GM23338 (cell line): ENCODE data around the gene ZNF865. TPM values are rescaled to one million over a fixed set of nuclear protein-coding genes. Genes with fewer than 3 reads are reported as not detected.

ENCODE experiments used
- ATAC-seq: fragments of 200-7000 bp; cut with Tn5 transposase; 3 replicates; pipeline ENCODE4 v1.9.1; 2020
- DNase-seq: peaks from one replicate; pipeline ENCODE4 v3.0.0-alpha.2; 2015; ENCODE audit warnings: low spot score
- H2AFZ ChIP-seq: fragments of 200-600 bp; sonication (generic); 2 replicates; pipeline ENCODE4 v1.8.0; 2016; ENCODE audit warnings: antibody characterized with exemption, mild to moderate bottlenecking, moderate library complexity
- H3F3A ChIP-seq: fragments of 200-600 bp; sonication (generic); replicated peaks from 2 replicates; pipeline ENCODE4 v1.8.0; 2017; ENCODE audit warnings: antibody characterized with exemption, mixed run types, low read depth
- H3K27ac ChIP-seq: fragments of 200-600 bp; sonication (generic); 2 replicates; pipeline ENCODE4 v1.6.1; 2016; ENCODE audit warnings: low read depth
- H3K27me3 ChIP-seq: fragments of 200-600 bp; sonication (generic); 2 replicates; pipeline ENCODE4 v1.8.0; 2016; ENCODE audit warnings: mild to moderate bottlenecking, mixed run types, moderate library complexity; ENCODE audit not compliant: insufficient read depth
- H3K36me3 ChIP-seq: fragments of 200-600 bp; sonication (generic); 2 replicates; pipeline ENCODE4 v1.8.0; 2016; ENCODE audit warnings: mild to moderate bottlenecking; ENCODE audit not compliant: insufficient read depth
- H3K4me1 ChIP-seq: fragments of 200-600 bp; sonication (generic); 2 replicates; pipeline ENCODE4 v1.8.0; 2016; ENCODE audit warnings: mild to moderate bottlenecking, moderate library complexity; ENCODE audit not compliant: insufficient read depth
- H3K4me2 ChIP-seq: fragments of 200-600 bp; sonication (generic); 2 replicates; pipeline ENCODE4 v1.7.1; 2017; ENCODE audit warnings: mixed run types
- H3K4me3 ChIP-seq: fragments of 200-600 bp; sonication (generic); 2 replicates; pipeline ENCODE4 v1.6.1; 2016; ENCODE audit warnings: mixed run types
- H3K79me2 ChIP-seq: fragments of 200-600 bp; sonication (generic); replicated peaks from 2 replicates; pipeline ENCODE4 v1.8.0; 2017; ENCODE audit warnings: mild to moderate bottlenecking; ENCODE audit not compliant: insufficient read depth
- H3K9me2 ChIP-seq: fragments of 200-600 bp; sonication (generic); 2 replicates; pipeline ENCODE4 v1.8.0; 2017; ENCODE audit not compliant: insufficient read depth
- H4K20me1 ChIP-seq: fragments of 200-600 bp; sonication (generic); replicated peaks from 2 replicates; pipeline ENCODE4 v1.8.0; 2017; ENCODE audit warnings: mild to moderate bottlenecking; ENCODE audit not compliant: insufficient read depth
- H3K27ac Mint-ChIP-seq: 2 replicates; pipeline ENCODE4 v1.8.0; 2020; ENCODE audit warnings: inconsistent platforms, mild to moderate bottlenecking, moderate library complexity, mixed read lengths
- H3K27me3 Mint-ChIP-seq: 3 replicates; pipeline ENCODE4 v1.8.0; 2022; ENCODE audit warnings: low read depth, mild to moderate bottlenecking, moderate library complexity, mixed read lengths, inconsistent platforms; ENCODE audit not compliant: insufficient read depth, poor library complexity
- H3K36me3 Mint-ChIP-seq: 3 replicates; pipeline ENCODE4 v1.8.0; 2021; ENCODE audit warnings: low read depth, mild to moderate bottlenecking, inconsistent platforms, moderate library complexity, mixed read lengths
- H3K4me1 Mint-ChIP-seq: 3 replicates; pipeline ENCODE4 v1.8.0; 2020; ENCODE audit warnings: mild to moderate bottlenecking, inconsistent platforms, mixed read lengths
- H3K4me3 Mint-ChIP-seq: 3 replicates; pipeline ENCODE4 v1.8.0; 2021; ENCODE audit warnings: moderate library complexity, mild to moderate bottlenecking, inconsistent platforms, mixed read lengths
- H3K9me3 Mint-ChIP-seq: 3 replicates; pipeline ENCODE4 v1.8.0; 2020; ENCODE audit warnings: moderate library complexity, mild to moderate bottlenecking, inconsistent platforms, mixed read lengths
- CREB1 ChIP-seq: fragments of 250-450 bp; sonication (Bioruptor Pico); IDR thresholded peaks from 2 replicates; pipeline ENCODE4 v1.5.0; 2020; ENCODE audit warnings: low read depth, mild to moderate bottlenecking, moderate library complexity
- EZH2 ChIP-seq: fragments of 200-600 bp; sonication (generic); IDR thresholded peaks from one replicate; pipeline ENCODE4 v1.8.0; 2017; ENCODE audit warnings: antibody characterized with exemption, mild to moderate bottlenecking, low read depth; ENCODE audit not compliant: unreplicated experiment
- EZH2phosphoT487 ChIP-seq: fragments of 200-600 bp; sonication (generic); IDR thresholded peaks from one replicate; pipeline ENCODE4 v1.8.1; 2018; ENCODE audit warnings: antibody characterized with exemption; ENCODE audit not compliant: unreplicated experiment
- JUNB ChIP-seq: IDR thresholded peaks from one replicate; pipeline ENCODE4 v1.6.1; 2016; ENCODE audit warnings: antibody characterized with exemption; ENCODE audit not compliant: unreplicated experiment
- NANOG ChIP-seq: IDR thresholded peaks from 2 replicates; pipeline ENCODE4 v1.6.1; 2016; ENCODE audit warnings: antibody characterized with exemption, borderline replicate concordance
- POLR2AphosphoS5 ChIP-seq: IDR thresholded peaks from 2 replicates; pipeline ENCODE4 v1.6.1; 2016; ENCODE audit warnings: antibody characterized with exemption, low read depth
- STAT1 ChIP-seq: IDR thresholded peaks from one replicate; pipeline ENCODE4 v1.6.1; 2016; ENCODE audit warnings: antibody characterized with exemption; ENCODE audit not compliant: unreplicated experiment
- ZNF114 ChIP-seq: fragments of 250-450 bp; sonication (Bioruptor Pico); IDR thresholded peaks from 2 replicates; pipeline ENCODE4 v1.5.0; 2020; ENCODE audit warnings: mild to moderate bottlenecking, moderate library complexity
- polyA plus RNA-seq: library from polyadenylated mRNA; unstranded; fragments of >200 nt; fragmentation: Nextera tagmentation; extraction: Ambion mirVana; gene quantifications from 2 replicates; pipeline ENCODE4 v1.2.1, GENCODE V29; 2016
- total RNA-seq: library from RNA; depleted of rRNA; stranded (reverse); fragments of >200 nt; shearing (Covaris generic); gene quantifications from 2 replicates; pipeline ENCODE4 v1.2.3, GENCODE V29; 2014
- TF ChIP-seq, protein P1 (sequence below): IDR thresholded peaks from 2 replicates; pipeline ENCODE4 v1.6.1; 2016; ENCODE audit warnings: antibody characterized with exemption
- TF ChIP-seq, protein P2 (sequence below), 2 experiments: fragments of 200-600 bp in 1 of 2; sonication (generic) in 1 of 2; conservative IDR thresholded peaks; 2 replicates each; pipeline versions ENCODE4 v1.5.1 to v1.6.1; 2016 to 2017; ENCODE audit warnings: antibody characterized with exemption in 2 of 2, low read depth in 2 of 2, mild to moderate bottlenecking in 2 of 2, moderate library complexity in 1 of 2
- TF ChIP-seq, protein P3 (sequence below): IDR thresholded peaks from one replicate; pipeline ENCODE4 v1.6.1; 2018; ENCODE audit warnings: antibody characterized with exemption; ENCODE audit not compliant: unreplicated experiment

Gene ZNF865
- total and polyA plus RNA-seq, 2 experiments from 2014 or later: 2.2 to 12.1 TPM

DNA sequence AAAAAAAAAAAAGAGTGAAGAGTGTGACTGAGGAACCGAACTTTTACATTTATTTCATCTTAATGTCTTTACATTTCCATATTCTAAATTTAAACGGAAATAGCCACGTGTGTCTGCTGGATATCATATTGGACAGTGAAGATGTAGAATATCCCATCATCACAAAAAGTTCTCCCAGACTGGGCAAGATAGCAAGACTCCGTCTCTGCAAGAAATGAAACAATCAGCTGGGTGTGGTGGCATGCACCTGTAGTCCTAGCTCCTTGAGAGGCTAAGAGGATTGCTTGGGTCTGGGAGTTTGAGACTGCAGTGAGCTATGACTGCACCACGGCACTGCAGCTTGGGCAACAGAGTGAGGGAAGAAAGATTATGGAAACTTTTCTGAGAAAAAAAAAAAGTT, 28.7 kb upstream of the ZNF865 start (continued):
- TF ChIP-seq, protein P1, sequence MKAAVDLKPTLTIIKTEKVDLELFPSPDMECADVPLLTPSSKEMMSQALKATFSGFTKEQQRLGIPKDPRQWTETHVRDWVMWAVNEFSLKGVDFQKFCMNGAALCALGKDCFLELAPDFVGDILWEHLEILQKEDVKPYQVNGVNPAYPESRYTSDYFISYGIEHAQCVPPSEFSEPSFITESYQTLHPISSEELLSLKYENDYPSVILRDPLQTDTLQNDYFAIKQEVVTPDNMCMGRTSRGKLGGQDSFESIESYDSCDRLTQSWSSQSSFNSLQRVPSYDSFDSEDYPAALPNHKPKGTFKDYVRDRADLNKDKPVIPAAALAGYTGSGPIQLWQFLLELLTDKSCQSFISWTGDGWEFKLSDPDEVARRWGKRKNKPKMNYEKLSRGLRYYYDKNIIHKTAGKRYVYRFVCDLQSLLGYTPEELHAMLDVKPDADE: no peak
- TF ChIP-seq, protein P2, sequence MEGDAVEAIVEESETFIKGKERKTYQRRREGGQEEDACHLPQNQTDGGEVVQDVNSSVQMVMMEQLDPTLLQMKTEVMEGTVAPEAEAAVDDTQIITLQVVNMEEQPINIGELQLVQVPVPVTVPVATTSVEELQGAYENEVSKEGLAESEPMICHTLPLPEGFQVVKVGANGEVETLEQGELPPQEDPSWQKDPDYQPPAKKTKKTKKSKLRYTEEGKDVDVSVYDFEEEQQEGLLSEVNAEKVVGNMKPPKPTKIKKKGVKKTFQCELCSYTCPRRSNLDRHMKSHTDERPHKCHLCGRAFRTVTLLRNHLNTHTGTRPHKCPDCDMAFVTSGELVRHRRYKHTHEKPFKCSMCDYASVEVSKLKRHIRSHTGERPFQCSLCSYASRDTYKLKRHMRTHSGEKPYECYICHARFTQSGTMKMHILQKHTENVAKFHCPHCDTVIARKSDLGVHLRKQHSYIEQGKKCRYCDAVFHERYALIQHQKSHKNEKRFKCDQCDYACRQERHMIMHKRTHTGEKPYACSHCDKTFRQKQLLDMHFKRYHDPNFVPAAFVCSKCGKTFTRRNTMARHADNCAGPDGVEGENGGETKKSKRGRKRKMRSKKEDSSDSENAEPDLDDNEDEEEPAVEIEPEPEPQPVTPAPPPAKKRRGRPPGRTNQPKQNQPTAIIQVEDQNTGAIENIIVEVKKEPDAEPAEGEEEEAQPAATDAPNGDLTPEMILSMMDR (conservative IDR thresholded peaks at IDR 0.05; ENCODE audit: low read depth in 2 of 2): no peak
- TF ChIP-seq EZH2phosphoT487 (no peak), POLR2AphosphoS5 (no peak)

DNA sequence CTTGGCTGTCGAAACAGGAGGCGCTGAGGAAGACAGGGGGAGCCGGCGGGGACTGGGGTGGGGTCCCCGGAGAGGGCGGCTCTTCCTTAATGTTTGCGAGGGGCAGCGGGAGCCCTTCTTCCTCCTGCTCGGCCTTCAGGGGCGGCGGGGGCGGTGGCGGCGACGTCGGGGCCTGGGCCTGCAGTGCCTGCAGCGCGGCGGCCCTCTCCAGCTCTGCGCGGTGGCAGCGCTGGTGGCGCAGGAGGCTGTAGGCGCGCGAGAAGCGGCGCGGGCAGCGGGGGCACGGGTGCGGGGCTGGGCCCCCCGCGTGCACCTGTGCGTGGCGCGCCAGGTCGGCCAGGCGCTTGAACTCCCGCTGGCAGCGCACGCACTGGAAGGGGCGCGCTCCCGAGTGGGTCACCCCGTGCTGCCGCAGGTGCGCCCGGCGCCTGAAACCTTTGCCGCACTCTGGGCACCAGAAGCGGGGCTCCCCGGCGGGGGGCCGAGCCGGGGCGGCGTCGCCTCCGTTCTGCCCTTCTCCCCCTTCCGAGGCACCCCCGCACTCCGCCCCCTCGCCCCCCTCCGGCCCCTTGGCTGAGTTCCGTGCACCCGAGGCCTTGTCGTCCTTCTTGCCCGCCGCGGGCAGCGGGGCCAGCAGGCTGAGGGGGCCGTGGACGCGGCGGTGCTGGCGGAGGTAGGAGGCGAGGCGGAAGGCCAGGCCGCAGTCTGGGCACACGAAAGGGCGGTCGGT, 27.3 kb upstream of the ZNF865 start:
- Histone ChIP-seq H3K4me3 (no peak overlapping the region), H3F3A (peaks cover 14% of the 10 kb centered on the region), H3K27me3 (no peaks in the 10 kb centered on the region), H3K36me3 (no peaks in the 10 kb centered on the region; the same call in none of the 2 replicates), H4K20me1 (no peaks in the 10 kb centered on the region; the same call in 1 of the 2 replicates), H3K4me1 (no peaks in the 10 kb centered on the region), H3K9me2 (no peaks in the 10 kb centered on the region), H2AFZ (no peak overlapping the region), H3K27ac (no peak overlapping the region), H3K4me2 (no peak overlapping the region), H3K79me2 (peaks cover 13% of the 10 kb centered on the region; the same call in 1 of the 2 replicates)
- ATAC-seq (no peak), DNase-seq (no peak)
- Mint-ChIP-seq H3K27ac (no peak overlapping the region), H3K36me3 (peaks cover 25% of the 10 kb centered on the region), H3K9me3 (no peaks in the 10 kb centered on the region), H3K27me3 (peaks cover 12% of the 10 kb centered on the region), H3K4me3 (no peak overlapping the region), H3K4me1 (peaks cover 9% of the 10 kb centered on the region)
- TF ChIP-seq CREB1 (CRISPR knock-in tag): no peak
- TF ChIP-seq STAT1: no peak
- TF ChIP-seq EZH2phosphoT487: no peak
- TF ChIP-seq, protein P1: no peak
- no peak for TF ChIP-seq ZNF114 (CRISPR knock-in tag)
- TF ChIP-seq, protein P2 (conservative IDR thresholded peaks at IDR 0.05; ENCODE audit: low read depth in 2 of 2): no peak
- no peak for TF ChIP-seq JUNB
- TF ChIP-seq, protein P3, sequence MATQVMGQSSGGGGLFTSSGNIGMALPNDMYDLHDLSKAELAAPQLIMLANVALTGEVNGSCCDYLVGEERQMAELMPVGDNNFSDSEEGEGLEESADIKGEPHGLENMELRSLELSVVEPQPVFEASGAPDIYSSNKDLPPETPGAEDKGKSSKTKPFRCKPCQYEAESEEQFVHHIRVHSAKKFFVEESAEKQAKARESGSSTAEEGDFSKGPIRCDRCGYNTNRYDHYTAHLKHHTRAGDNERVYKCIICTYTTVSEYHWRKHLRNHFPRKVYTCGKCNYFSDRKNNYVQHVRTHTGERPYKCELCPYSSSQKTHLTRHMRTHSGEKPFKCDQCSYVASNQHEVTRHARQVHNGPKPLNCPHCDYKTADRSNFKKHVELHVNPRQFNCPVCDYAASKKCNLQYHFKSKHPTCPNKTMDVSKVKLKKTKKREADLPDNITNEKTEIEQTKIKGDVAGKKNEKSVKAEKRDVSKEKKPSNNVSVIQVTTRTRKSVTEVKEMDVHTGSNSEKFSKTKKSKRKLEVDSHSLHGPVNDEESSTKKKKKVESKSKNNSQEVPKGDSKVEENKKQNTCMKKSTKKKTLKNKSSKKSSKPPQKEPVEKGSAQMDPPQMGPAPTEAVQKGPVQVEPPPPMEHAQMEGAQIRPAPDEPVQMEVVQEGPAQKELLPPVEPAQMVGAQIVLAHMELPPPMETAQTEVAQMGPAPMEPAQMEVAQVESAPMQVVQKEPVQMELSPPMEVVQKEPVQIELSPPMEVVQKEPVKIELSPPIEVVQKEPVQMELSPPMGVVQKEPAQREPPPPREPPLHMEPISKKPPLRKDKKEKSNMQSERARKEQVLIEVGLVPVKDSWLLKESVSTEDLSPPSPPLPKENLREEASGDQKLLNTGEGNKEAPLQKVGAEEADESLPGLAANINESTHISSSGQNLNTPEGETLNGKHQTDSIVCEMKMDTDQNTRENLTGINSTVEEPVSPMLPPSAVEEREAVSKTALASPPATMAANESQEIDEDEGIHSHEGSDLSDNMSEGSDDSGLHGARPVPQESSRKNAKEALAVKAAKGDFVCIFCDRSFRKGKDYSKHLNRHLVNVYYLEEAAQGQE: no peak
- TF ChIP-seq EZH2: no peak
- TF ChIP-seq NANOG: no peak
- TF ChIP-seq POLR2AphosphoS5: no peak
